Measurements from ENCODE around the gene CCNI2.

DNA sequence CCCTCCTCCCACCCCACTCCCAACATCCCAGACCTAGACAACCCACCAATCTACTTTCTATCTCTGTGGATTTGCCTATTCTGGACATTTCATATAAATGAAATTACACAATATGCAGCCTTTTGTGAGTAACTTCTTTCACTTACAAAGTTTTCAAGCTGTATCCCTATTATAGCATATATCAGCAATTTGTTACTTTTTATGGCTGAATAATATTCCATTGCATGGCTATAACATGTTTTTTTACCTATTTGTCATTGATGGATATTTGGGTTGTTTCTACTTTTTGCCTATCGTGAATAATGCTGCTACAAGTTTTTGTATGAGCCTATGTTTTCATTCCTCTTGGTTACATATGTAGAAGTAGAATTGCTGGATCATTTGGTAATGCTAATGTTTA, 8.0 kb upstream of the CCNI2 start:
- TF ChIP-seq, protein P1, sequence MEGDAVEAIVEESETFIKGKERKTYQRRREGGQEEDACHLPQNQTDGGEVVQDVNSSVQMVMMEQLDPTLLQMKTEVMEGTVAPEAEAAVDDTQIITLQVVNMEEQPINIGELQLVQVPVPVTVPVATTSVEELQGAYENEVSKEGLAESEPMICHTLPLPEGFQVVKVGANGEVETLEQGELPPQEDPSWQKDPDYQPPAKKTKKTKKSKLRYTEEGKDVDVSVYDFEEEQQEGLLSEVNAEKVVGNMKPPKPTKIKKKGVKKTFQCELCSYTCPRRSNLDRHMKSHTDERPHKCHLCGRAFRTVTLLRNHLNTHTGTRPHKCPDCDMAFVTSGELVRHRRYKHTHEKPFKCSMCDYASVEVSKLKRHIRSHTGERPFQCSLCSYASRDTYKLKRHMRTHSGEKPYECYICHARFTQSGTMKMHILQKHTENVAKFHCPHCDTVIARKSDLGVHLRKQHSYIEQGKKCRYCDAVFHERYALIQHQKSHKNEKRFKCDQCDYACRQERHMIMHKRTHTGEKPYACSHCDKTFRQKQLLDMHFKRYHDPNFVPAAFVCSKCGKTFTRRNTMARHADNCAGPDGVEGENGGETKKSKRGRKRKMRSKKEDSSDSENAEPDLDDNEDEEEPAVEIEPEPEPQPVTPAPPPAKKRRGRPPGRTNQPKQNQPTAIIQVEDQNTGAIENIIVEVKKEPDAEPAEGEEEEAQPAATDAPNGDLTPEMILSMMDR (IDR thresholded peaks at IDR 0.05) = no peak
- TF ChIP-seq POLR2A (IDR thresholded peaks at IDR 0.05) = no peak

All from esophagus squamous epithelium (tissue), 4 donors.